H1 (cell line): Measurements from ENCODE around the gene ZW10. TPM values are rescaled to one million over a fixed set of nuclear protein-coding genes. Genes with fewer than 3 reads are reported as not detected.

ENCODE experiments used
- CTCF ChIA-PET: fragments of 300-600 bp; sonication (Branson Sonifier 250); formaldehyde crosslinking; loops from one replicate; lab custom pipeline; 2021; ENCODE audit not compliant: partially characterized antibody; lab: Charles Lee
- POLR2A ChIA-PET: fragments of 300-600 bp; sonication (Branson Sonifier 250); formaldehyde crosslinking; loops from one replicate; lab custom pipeline; 2021; ENCODE audit warnings: inconsistent platforms; ENCODE audit not compliant: partially characterized antibody; lab: Charles Lee
- DNase-seq, 2 experiments: peaks; one replicate each; pipeline versions ENCODE4 v3.0.0 to v3.0.0-alpha.2; 2010 to 2022; ENCODE audit warnings: low spot score in 2 of 2, low read depth in 1 of 2, mixed read lengths in 1 of 2
- FAIRE-seq: peaks from 2 replicates; lab custom pipeline; 2011; peaks lifted over from hg19 to GRCh38; lab: Jason Lieb, UNC
- H2AFZ ChIP-seq: 2 replicates; pipeline ENCODE4 v1.8.1; 2012; ENCODE audit warnings: low read length, inconsistent platforms
- H2AK5ac ChIP-seq: 2 replicates; pipeline ENCODE4 v1.6.1; 2013; ENCODE audit warnings: low read depth, low read length
- H2BK120ac ChIP-seq: replicated peaks from 2 replicates; pipeline ENCODE3; 2013; ENCODE audit warnings: low read depth, low read length, inconsistent platforms
- H2BK12ac ChIP-seq: 2 replicates; pipeline ENCODE4 v1.6.1; 2013; ENCODE audit warnings: low read depth, low read length
- H2BK15ac ChIP-seq: 2 replicates; pipeline ENCODE4 v1.6.1; 2013; ENCODE audit warnings: low read length
- H2BK20ac ChIP-seq: 2 replicates; pipeline ENCODE4 v1.6.1; 2013; ENCODE audit warnings: low read length
- H2BK5ac ChIP-seq: 2 replicates; pipeline ENCODE4 v1.6.1; 2013; ENCODE audit warnings: low read depth, low read length
- H3K14ac ChIP-seq: 2 replicates; pipeline ENCODE4 v1.6.1; 2013; ENCODE audit warnings: inconsistent platforms; ENCODE audit not compliant: insufficient read length
- H3K18ac ChIP-seq: 2 replicates; pipeline ENCODE4 v1.6.1; 2013; ENCODE audit warnings: low read length; ENCODE audit errors: extremely low read depth
- H3K23ac ChIP-seq: 2 replicates; pipeline ENCODE4 v1.6.1; 2013; ENCODE audit warnings: inconsistent platforms; ENCODE audit not compliant: insufficient read length
- H3K23me2 ChIP-seq: 2 replicates; pipeline ENCODE4 v1.6.1; 2013; ENCODE audit warnings: low read depth, low read length
- H3K27ac ChIP-seq: 2 replicates; pipeline ENCODE4 v1.6.1; 2011; ENCODE audit warnings: low read depth, low read length, inconsistent platforms
- H3K27me3 ChIP-seq, 4 experiments: replicated peaks in 1 of 4; 1 replicate in 1 of 4; 2 replicates in 3 of 4; pipeline versions ENCODE4 v1.6.1 to v1.8.1; 2011 to 2013; ENCODE audit warnings: low read length in 3 of 4, mild to moderate bottlenecking in 3 of 4, inconsistent platforms in 2 of 4, mixed read lengths in 2 of 4, moderate library complexity in 1 of 4; ENCODE audit not compliant: control insufficient read depth in 3 of 4, insufficient read depth in 3 of 4; ENCODE audit errors: extremely low read depth in 1 of 4
- H3K36me3 ChIP-seq, 4 experiments: 2 replicates each; pipeline versions ENCODE4 v1.6.1 to v1.8.1; 2011 to 2013; ENCODE audit warnings: mild to moderate bottlenecking in 4 of 4, low read length in 3 of 4, moderate library complexity in 2 of 4, control low read depth in 1 of 4, inconsistent platforms in 1 of 4; ENCODE audit not compliant: insufficient read depth in 4 of 4, control insufficient read depth in 2 of 4
- H3K4ac ChIP-seq: replicated peaks from 2 replicates; pipeline ENCODE3; 2013; ENCODE audit warnings: low read length, low read depth, mixed read lengths, inconsistent platforms; ENCODE audit not compliant: insufficient read length
- H3K4me1 ChIP-seq, 4 experiments: replicated peaks in 1 of 4; 1 replicate in 1 of 4; 2 replicates in 3 of 4; pipeline versions ENCODE4 v1.6.1 to v1.8.1; 2011 to 2013; ENCODE audit warnings: low read length in 3 of 4, inconsistent platforms in 2 of 4, mixed read lengths in 1 of 4; ENCODE audit not compliant: insufficient read depth in 4 of 4, control insufficient read depth in 3 of 4
- H3K4me2 ChIP-seq, 2 experiments: 2 replicates each; pipeline versions ENCODE4 v1.6.1 to v1.8.1; 2011 to 2013; ENCODE audit warnings: low read depth in 2 of 2, low read length in 2 of 2, control low read depth in 1 of 2, inconsistent platforms in 1 of 2, mild to moderate bottlenecking in 1 of 2; ENCODE audit not compliant: insufficient read depth in 1 of 2
- H3K4me3 ChIP-seq, 4 experiments: fragments of 200-600, 300-600 bp in 1 of 4; sonication (generic), shearing (Covaris generic), sonication (Bioruptor Twin) in 1 of 4; 2 replicates each; pipeline versions ENCODE4 v1.5.1 to v1.8.1; 2011 to 2016; ENCODE audit warnings: low read length in 4 of 4, low read depth in 3 of 4, control low read depth in 2 of 4, inconsistent platforms in 2 of 4, mild to moderate bottlenecking in 2 of 4, mixed read lengths in 1 of 4, moderate library complexity in 1 of 4; ENCODE audit not compliant: insufficient read depth in 2 of 4; ENCODE audit errors: extremely low read depth in 1 of 4
- H3K56ac ChIP-seq: replicated peaks from 2 replicates; pipeline ENCODE3; 2013; ENCODE audit warnings: low read depth, mild to moderate bottlenecking, mixed read lengths, low read length, inconsistent platforms; ENCODE audit not compliant: insufficient read length
- H3K79me1 ChIP-seq: 2 replicates; pipeline ENCODE4 v1.6.1; 2013; ENCODE audit warnings: low read depth, low read length, control low read depth
- H3K79me2 ChIP-seq, 2 experiments: 2 replicates each; pipeline versions ENCODE4 v1.6.1 to v1.8.1; 2012 to 2013; ENCODE audit warnings: low read length in 2 of 2, mild to moderate bottlenecking in 2 of 2, inconsistent platforms in 1 of 2; ENCODE audit not compliant: insufficient read depth in 2 of 2, control insufficient read depth in 1 of 2
- H3K9ac ChIP-seq, 4 experiments: replicated peaks in 1 of 4; 1 replicate in 1 of 4; 2 replicates in 3 of 4; pipeline versions ENCODE4 v1.6.1 to v1.8.1; 2011 to 2013; ENCODE audit warnings: low read depth in 3 of 4, low read length in 3 of 4, control low read depth in 2 of 4, mild to moderate bottlenecking in 2 of 4, moderate library complexity in 2 of 4, inconsistent platforms in 1 of 4; ENCODE audit errors: extremely low read depth in 1 of 4
- H3K9me3 ChIP-seq, 2 experiments: 2 replicates each; pipeline versions ENCODE4 v1.6.1 to v1.8.1; 2012 to 2013; ENCODE audit warnings: mild to moderate bottlenecking in 2 of 2, moderate library complexity in 2 of 2, control low read depth in 1 of 2, inconsistent platforms in 1 of 2, low read depth in 1 of 2, low read length in 1 of 2, mixed read lengths in 1 of 2; ENCODE audit not compliant: insufficient read depth in 2 of 2
- H4K20me1 ChIP-seq, 2 experiments: replicated peaks in 1 of 2; 2 replicates each; pipeline versions ENCODE3 to v1.8.1; 2011 to 2013; ENCODE audit warnings: inconsistent platforms in 2 of 2, low read length in 2 of 2, mild to moderate bottlenecking in 1 of 2; ENCODE audit not compliant: insufficient read depth in 2 of 2, control insufficient read depth in 1 of 2
- H4K5ac ChIP-seq: 2 replicates; pipeline ENCODE4 v1.6.1; 2013; ENCODE audit warnings: low read length, low read depth, mixed read lengths, inconsistent platforms; ENCODE audit not compliant: insufficient read length
- H4K8ac ChIP-seq: 2 replicates; pipeline ENCODE4 v1.8.0; 2013; ENCODE audit warnings: mild to moderate bottlenecking, moderate library complexity, low read length, inconsistent platforms; ENCODE audit not compliant: insufficient read depth; ENCODE audit errors: extremely low read depth
- H4K91ac ChIP-seq: replicated peaks from 2 replicates; pipeline ENCODE3; 2013; ENCODE audit warnings: low read length, mixed read lengths, inconsistent platforms; ENCODE audit not compliant: insufficient read length
- RBBP5 ChIP-seq: IDR thresholded peaks from 2 replicates; pipeline ENCODE4 v1.7.1; 2012; ENCODE audit warnings: low read depth, mild to moderate bottlenecking, inconsistent platforms, low read length, moderate library complexity, borderline replicate concordance
- ZNF274 ChIP-seq: IDR thresholded peaks from 2 replicates; pipeline ENCODE4 v1.7.0; 2012; ENCODE audit warnings: low read length, borderline replicate concordance; ENCODE audit errors: extremely low read depth
- WGBS, 2 experiments: shearing (Covaris generic) in 1 of 2; methylation state at CpG; one replicate each; pipeline versions ENCODE4 v1.1.6 to v1.1.7; 2013 to 2015; ENCODE audit warnings: low lambda C conversion rate in 2 of 2, mixed read lengths in 2 of 2, inconsistent platforms in 1 of 2, low coverage in 1 of 2, missing lambda C conversion rate in 1 of 2; ENCODE audit not compliant: insufficient replicate concordance in 2 of 2, insufficient coverage in 1 of 2, insufficient read length in 1 of 2; ENCODE audit errors: extremely low coverage in 1 of 2, missing lambda C conversion rate in 1 of 2; 5-methylcytosine and 5-hydroxymethylcytosine counted together
- polyA plus RNA-seq, 7 experiments: library from polyadenylated mRNA; depleted of rRNA in 3 of 7; stranded (reverse) in 5 of 7; unstranded in 2 of 7; fragments of >200 nt in 5 of 7; fragments of 200-250 nt in 2 of 7; gene quantifications; 1 replicate in 5 of 7; 2 replicates in 1 of 7; 4 replicates in 1 of 7; pipeline versions ENCODE4 v1.2.1 to v1.2.3, GENCODE V29; 2011 to 2013; ENCODE audit warnings: missing spikeins in 2 of 7, mixed read lengths in 2 of 7
- total RNA-seq: library from RNA; stranded (reverse); fragmentation: NEBNext Ultra II Directional; extraction: Animal tissue kit (Norgen Biotek cat#: 25700); gene quantifications from 2 replicates; pipeline ENCODE4 v1.2.1, GENCODE V29; 2021

The ZW10 gene
- total and polyA plus RNA-seq, 2 of the 8 experiments (the other 6 are each of a cell fraction or from before 2014, with no cell fraction given), result 9.0 to 25.3 TPM

DNA sequence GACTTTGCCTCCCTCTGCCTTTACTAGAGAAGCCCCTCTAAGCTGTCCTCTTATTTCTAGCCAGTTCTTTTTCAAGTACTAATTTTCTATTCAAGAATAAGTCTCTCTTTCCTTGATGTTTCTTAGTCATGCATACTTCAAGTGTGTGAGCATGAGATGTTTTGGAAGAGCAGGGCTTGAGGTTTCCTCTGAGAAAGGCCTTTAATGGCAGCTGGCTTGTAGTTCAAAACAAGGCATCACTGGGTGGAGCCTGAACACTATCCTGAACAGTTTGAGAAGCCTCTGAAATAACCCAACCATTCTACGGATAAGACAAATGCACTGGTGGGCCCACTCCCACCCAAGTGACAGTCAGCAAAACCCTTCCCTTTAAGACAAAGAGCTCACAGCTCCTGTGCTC, 43.7 kb upstream of the ZW10 start:
- FAIRE-seq (no peak), DNase-seq (no peak)
- Histone ChIP-seq H4K20me1 (no peaks in the 10 kb centered on the region), H4K8ac (no peak overlapping the region), H3K79me1 (0 out of 2 replicates have a peak, but pooled peaks cover 2% of the 10 kb centered on the region), H2BK12ac (no peak overlapping the region), H3K4me2 (no peak overlapping the region), H3K4me3 (no peak overlapping the region), H3K79me2 (no peaks in the 10 kb centered on the region), H3K27me3 (no peaks in the 10 kb centered on the region), H3K56ac (no peak overlapping the region), H2AK5ac (no peak overlapping the region), H3K4ac (no peak overlapping the region), H3K9me3 (no peaks in the 10 kb centered on the region), H3K18ac (no peak overlapping the region), H2BK5ac (no peak overlapping the region), H2BK15ac (no peak overlapping the region), H4K5ac (no peak overlapping the region), H2BK20ac (no peak overlapping the region), H2AFZ (no peak overlapping the region), H4K91ac (no peak overlapping the region), H3K14ac (no peak overlapping the region), H3K4me1 (no peaks in the 10 kb centered on the region), H3K23me2 (no peaks in the 10 kb centered on the region), H3K9ac (no peak overlapping the region), H3K27ac (no peak overlapping the region), H3K23ac (no peak overlapping the region), H3K36me3 (peaks cover 17 to 78% (median 45%) of the 10 kb centered on the region in 4 experiments), H2BK120ac (no peak overlapping the region)
- 100% methylated on average over 1 of the region's 1 CpG; no CpG with 5 or more reads in 1 of the 2 experiments for WGBS, 2 experiments
- no peak for TF ChIP-seq ZNF274
- TF ChIP-seq RBBP5, result no peak
- CTCF ChIA-PET, result interaction anchor here (1.2 to 1.7 kb wide), 2 partner anchors 11 to 16 kb away, joined by 4 to 10 read pairs; no protein-coding TSS in a partner anchor
- POLR2A ChIA-PET, result no interaction called here
